ENCODE measurements around the gene SLC9A9.
"Not testable (repeated sequence)": the region's sequence is repeated elsewhere in the genome, so short reads cannot be mapped to it uniquely, and the experiment has no call there.

SLC9A9 gene

DNA sequence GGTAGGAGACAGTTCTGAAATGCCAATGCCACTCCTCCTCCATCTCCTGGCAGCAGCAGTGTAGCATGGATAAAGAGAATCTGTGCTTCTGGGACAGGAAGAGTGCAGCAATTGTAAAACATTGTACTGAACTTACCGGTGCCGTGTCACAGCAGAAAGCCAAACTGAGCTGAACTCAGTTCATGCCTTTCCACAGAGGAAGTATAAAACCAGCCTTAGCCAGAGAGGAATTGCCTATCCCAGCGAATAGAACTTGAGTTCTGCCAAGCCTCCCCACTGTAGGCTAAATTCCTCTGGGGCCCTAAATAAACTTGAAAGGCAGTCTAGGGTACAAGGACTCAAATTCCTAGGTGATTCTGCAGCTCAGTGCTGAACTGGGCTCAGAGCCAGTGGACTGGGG lies 148.8 kb downstream of the SLC9A9 start:
- no peak overlapping the region for H3K4me3 Mint-ChIP-seq
- H3K27me3 Mint-ChIP-seq (ENCODE audit: low read depth, poor library complexity) = no peaks in the 10 kb centered on the region
- peaks cover 3% of the 10 kb centered on the region for H3K9me3 Mint-ChIP-seq
- peak overlapping the region; percentile 45 for H3K27ac Mint-ChIP-seq
- H3K4me1 Mint-ChIP-seq = peaks cover 18% of the 10 kb centered on the region
- TF ChIP-seq, protein P1, sequence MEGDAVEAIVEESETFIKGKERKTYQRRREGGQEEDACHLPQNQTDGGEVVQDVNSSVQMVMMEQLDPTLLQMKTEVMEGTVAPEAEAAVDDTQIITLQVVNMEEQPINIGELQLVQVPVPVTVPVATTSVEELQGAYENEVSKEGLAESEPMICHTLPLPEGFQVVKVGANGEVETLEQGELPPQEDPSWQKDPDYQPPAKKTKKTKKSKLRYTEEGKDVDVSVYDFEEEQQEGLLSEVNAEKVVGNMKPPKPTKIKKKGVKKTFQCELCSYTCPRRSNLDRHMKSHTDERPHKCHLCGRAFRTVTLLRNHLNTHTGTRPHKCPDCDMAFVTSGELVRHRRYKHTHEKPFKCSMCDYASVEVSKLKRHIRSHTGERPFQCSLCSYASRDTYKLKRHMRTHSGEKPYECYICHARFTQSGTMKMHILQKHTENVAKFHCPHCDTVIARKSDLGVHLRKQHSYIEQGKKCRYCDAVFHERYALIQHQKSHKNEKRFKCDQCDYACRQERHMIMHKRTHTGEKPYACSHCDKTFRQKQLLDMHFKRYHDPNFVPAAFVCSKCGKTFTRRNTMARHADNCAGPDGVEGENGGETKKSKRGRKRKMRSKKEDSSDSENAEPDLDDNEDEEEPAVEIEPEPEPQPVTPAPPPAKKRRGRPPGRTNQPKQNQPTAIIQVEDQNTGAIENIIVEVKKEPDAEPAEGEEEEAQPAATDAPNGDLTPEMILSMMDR (IDR thresholded peaks at IDR 0.05) = no peak
- DNase-seq = no peak
- H3K36me3 Mint-ChIP-seq (ENCODE audit: low read depth) = no peaks in the 10 kb centered on the region

DNA sequence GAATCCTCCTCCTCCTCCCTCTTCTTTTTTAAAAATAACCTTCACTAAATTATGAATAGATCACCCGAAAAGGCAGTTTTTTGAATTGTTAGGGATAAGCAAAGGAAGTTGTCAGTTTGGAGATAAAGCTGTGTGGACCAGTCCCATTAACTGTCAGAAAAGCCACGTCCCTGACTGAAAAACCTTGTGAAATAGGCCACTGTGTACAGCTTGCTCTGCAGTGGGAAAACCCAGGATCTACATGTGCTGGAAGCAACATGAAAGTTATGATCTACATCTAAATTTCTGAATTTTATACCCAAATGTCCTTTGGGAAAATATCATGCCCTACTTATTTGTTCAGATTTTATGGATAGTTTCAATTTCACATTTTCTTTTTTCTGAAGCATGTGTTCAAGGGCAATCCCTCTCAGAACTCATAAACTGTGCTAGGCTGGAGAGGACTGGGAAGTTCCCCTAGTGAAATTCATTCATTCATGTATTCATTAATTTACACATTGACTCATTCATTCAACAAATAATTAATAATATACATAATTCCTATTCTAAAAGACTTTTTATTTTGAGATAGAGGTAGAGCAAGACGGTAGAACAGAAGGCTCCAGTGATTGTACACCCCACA lies 149.5 kb downstream of the SLC9A9 start:
- DNase-seq = no peak
- Mint-ChIP-seq H3K27ac (no peak overlapping the region), H3K9me3 (peaks cover 3% of the 10 kb centered on the region), H3K4me3 (no peak overlapping the region), H3K36me3 (ENCODE audit: low read depth) (no peaks in the 10 kb centered on the region), H3K27me3 (ENCODE audit: low read depth, poor library complexity) (no peaks in the 10 kb centered on the region), H3K4me1 (peaks cover 18% of the 10 kb centered on the region)
- TF ChIP-seq, protein P1 (IDR thresholded peaks at IDR 0.05) = no peak

DNA sequence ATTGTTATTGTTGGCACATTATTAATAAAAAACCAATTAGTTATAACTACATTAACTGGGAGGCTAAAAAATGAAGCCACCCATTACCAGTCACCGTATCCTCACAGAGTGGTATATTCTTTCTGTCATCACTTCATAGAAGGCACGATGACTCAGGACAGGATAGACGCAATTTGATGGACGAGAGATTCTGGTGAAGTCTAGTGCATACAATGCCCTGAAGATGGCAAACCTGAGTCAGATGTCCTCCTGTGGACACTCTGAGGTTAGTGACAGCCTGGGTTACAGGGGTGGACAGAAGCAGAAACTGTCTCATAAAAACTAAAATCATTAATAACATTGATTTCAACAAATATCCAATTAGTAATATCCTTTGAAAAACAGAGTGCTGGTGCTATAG lies 150.3 kb downstream of the SLC9A9 start:
- H3K4me1 Mint-ChIP-seq = peaks cover 18% of the 10 kb centered on the region
- no peak overlapping the region for H3K27ac Mint-ChIP-seq
- peaks cover 3% of the 10 kb centered on the region for H3K9me3 Mint-ChIP-seq
- TF ChIP-seq, protein P1 (IDR thresholded peaks at IDR 0.05) = peak; percentile 9
- DNase-seq = no peak
- no peaks in the 10 kb centered on the region for H3K36me3 Mint-ChIP-seq (ENCODE audit: low read depth)
- H3K27me3 Mint-ChIP-seq (ENCODE audit: low read depth, poor library complexity) = no peaks in the 10 kb centered on the region
- H3K4me3 Mint-ChIP-seq = no peak overlapping the region

DNA sequence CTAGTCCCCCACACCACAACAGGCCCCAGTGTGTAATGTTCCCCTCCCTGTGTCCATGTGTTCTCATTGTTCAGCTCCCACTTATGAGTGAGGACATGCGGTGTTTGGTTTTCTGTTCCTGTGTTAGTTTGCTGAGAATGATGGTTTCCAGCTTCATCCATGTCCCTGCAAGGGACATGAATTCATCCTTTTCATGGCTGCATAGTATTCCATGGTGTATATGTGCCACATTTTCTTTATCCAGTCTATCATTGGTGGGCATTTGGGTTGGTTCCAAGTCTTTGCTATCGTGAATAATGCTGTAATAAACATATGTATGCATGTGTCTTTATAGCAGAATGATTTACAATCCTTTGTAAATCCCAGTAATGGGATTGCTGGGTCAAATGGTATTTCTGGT lies 152.9 kb downstream of the SLC9A9 start:
- not testable (repeated sequence) for DNase-seq; H3K27ac Mint-ChIP-seq; H3K27me3 Mint-ChIP-seq (ENCODE audit: low read depth, poor library complexity); H3K4me3 Mint-ChIP-seq; H3K36me3 Mint-ChIP-seq (ENCODE audit: low read depth); H3K9me3 Mint-ChIP-seq
- peaks cover 18% of the 10 kb centered on the region for H3K4me1 Mint-ChIP-seq

DNA sequence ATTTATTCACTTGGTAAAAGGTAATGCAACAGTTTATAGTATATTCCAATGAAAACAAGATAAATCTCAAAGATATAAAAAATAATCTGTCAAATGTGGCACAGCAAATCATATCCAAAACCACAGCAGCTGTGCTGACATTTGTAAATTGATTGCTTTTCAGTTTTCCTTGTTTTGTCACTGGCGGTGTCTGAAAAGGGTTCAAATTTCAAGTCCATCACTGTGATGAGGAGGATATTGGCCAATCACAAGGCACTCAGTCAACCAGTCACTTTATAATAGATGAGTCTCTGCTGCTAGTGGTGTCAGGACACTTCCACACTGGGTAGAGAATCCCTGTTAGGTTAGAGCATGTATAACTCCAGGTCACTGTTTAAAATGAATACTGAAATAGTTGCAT lies 154.8 kb downstream of the SLC9A9 start:
- no peaks in the 10 kb centered on the region for H3K9me3 Mint-ChIP-seq
- peaks cover 5% of the 10 kb centered on the region for H3K4me1 Mint-ChIP-seq
- no peaks in the 10 kb centered on the region for H3K27me3 Mint-ChIP-seq (ENCODE audit: low read depth, poor library complexity)
- H3K36me3 Mint-ChIP-seq (ENCODE audit: low read depth) = no peaks in the 10 kb centered on the region
- no peak overlapping the region for H3K4me3 Mint-ChIP-seq
- no peak for DNase-seq
- TF ChIP-seq, protein P1 (IDR thresholded peaks at IDR 0.05) = no peak
- H3K27ac Mint-ChIP-seq = no peak overlapping the region

DNA sequence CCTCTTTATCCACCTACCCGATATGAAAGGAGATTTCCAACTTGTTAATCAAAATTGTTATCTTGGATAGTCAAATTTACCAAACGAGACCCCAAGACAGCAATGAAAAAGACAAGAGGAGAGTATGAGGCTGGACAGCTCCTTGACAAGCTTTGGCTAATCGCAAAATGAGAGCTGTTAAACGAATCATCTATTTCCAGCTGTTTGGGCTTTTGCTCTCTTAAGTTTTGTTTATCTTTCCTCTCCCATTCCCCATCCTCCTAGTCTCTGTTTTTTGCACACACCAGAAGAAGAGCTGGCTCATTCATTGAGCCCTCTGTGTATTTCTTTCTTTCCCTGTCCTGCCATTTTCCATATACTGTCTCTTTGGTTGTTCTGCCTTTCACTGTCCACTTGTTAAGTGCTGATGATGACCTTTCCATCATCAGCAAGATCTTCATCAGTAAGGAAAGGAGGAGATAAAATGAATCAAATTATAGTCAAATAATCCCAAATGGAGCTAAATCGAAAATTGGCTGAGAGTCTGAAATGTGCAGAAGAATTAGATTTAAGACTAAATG lies 161.6 kb downstream of the SLC9A9 start:
- Mint-ChIP-seq H3K36me3 (ENCODE audit: low read depth) (no peaks in the 10 kb centered on the region), H3K9me3 (no peaks in the 10 kb centered on the region), H3K27me3 (ENCODE audit: low read depth, poor library complexity) (no peaks in the 10 kb centered on the region), H3K4me1 (no peaks in the 10 kb centered on the region), H3K27ac (no peak overlapping the region), H3K4me3 (no peak overlapping the region)
- DNase-seq = no peak
- TF ChIP-seq, protein P1 (IDR thresholded peaks at IDR 0.05) = no peak

Data from nephron progenitor cell (in vitro differentiated cells).